NB4 (cell line): ENCODE data around the gene SNX32.

Source experiments
- DNase-seq: peaks from one replicate; pipeline ENCODE4 v3.0.0; 2010; ENCODE audit warnings: low read depth
- H3K4me3 ChIP-seq: one replicate; pipeline ENCODE4 v1.5.1; 2011; ENCODE audit warnings: mild to moderate bottlenecking, low read depth, low read length, moderate library complexity
- CTCF ChIP-seq: IDR thresholded peaks from one replicate; pipeline ENCODE4 v1.5.1; 2012; ENCODE audit warnings: low read depth, low read length
- MAX ChIP-seq: IDR thresholded peaks from 2 replicates; pipeline ENCODE4 v1.6.1; 2011; ENCODE audit warnings: low read depth, low read length
- MYC ChIP-seq: IDR thresholded peaks from 2 replicates; pipeline ENCODE4 v1.6.1; 2011; ENCODE audit warnings: low read depth, low read length
- POLR2A ChIP-seq: IDR thresholded peaks from 2 replicates; pipeline ENCODE4 v1.6.1; 2011; ENCODE audit warnings: mild to moderate bottlenecking; ENCODE audit not compliant: insufficient read length; ENCODE audit errors: extremely low read depth

Gene SNX32

GRCh38 chr11:65883786-65884715, 50.3 kb downstream of the SNX32 start:
- no peak overlapping the region for H3K4me3 ChIP-seq
- TF ChIP-seq CTCF (no peak), POLR2A (no peak), MYC (no peak), MAX (no peak)
- DNase-seq: no peak

GRCh38 chr11:65884716-65885092, 50.9 kb downstream of the SNX32 start:
- no peak overlapping the region for H3K4me3 ChIP-seq
- TF ChIP-seq CTCF (peak; percentile 99), POLR2A (peak; percentile 15), MYC (peak; percentile 67; the same call in 1 of the 2 replicates), MAX (peak; percentile 67)
- peak; percentile 88 for DNase-seq

- no peak overlapping the region for H3K4me3 ChIP-seq
- no peak for DNase-seq
- TF ChIP-seq CTCF (no peak), MAX (no peak), MYC (no peak), POLR2A (no peak)
Measured at GRCh38 chr11:65885231-65885630, 51.5 kb downstream of the SNX32 start.

- DNase-seq: no peak
- no peak overlapping the region for H3K4me3 ChIP-seq
- TF ChIP-seq CTCF: no peak
- no peak for TF ChIP-seq POLR2A
- no peak for TF ChIP-seq MAX
- no peak for TF ChIP-seq MYC
Measured at GRCh38 chr11:65885808-65886536, 52.2 kb downstream of the SNX32 start.

- no peak for DNase-seq
- TF ChIP-seq POLR2A (no peak), MAX (no peak), CTCF (no peak), MYC (no peak)
- peak overlapping the region; percentile 76 for H3K4me3 ChIP-seq
Measured at GRCh38 chr11:65886826-65887722, 53.3 kb downstream of the SNX32 start.
